GM21381 (cell line): ENCODE measurements around the gene PSMD9.
"Not testable (repeated sequence)": the region's sequence is repeated elsewhere in the genome, so short reads cannot be mapped to it uniquely, and the experiment has no call there.

Experiments
- ATAC-seq: cut with Tn5 transposase; IDR thresholded peaks from one replicate; pipeline ENCODE4 v1.9.1; 2021; ENCODE audit warnings: mild to moderate bottlenecking, moderate library complexity; ENCODE audit not compliant: unreplicated experiment

Gene PSMD9

GRCh38 chr12:121888478-121889273 is at the start of gene PSMD9:
PSMD9 (plus strand) TSS chr12:121888790; CDS start chr12:121888857, 67 bp downstream.
- peak; percentile 95 for ATAC-seq

GRCh38 chr12:121839106-121839992 is 49.2 kb upstream of the PSMD9 start:
- ATAC-seq: peak; percentile 96

- ATAC-seq: no peak
Measured at GRCh38 chr12:121839993-121840761, 48.4 kb upstream of the PSMD9 start.

GRCh38 chr12:121843236-121843982 is 45.2 kb upstream of the PSMD9 start:
- no peak for ATAC-seq

GRCh38 chr12:121845701-121846100 is 42.9 kb upstream of the PSMD9 start:
- no peak for ATAC-seq

GRCh38 chr12:121849211-121849610 is 39.4 kb upstream of the PSMD9 start:
- ATAC-seq: no peak

GRCh38 chr12:121849665-121850064 is 38.9 kb upstream of the PSMD9 start:
- ATAC-seq: no peak

- not testable (repeated sequence) for ATAC-seq
Measured at GRCh38 chr12:121852392-121852791, 36.2 kb upstream of the PSMD9 start.

GRCh38 chr12:121857322-121858246 is 31.0 kb upstream of the PSMD9 start:
- ATAC-seq: no peak

- no peak for ATAC-seq
Measured at GRCh38 chr12:121858318-121858661, 30.3 kb upstream of the PSMD9 start.

GRCh38 chr12:121858662-121859572 is 29.7 kb upstream of the PSMD9 start, which contains the start of gene HPD:
HPD (minus strand) TSS chr12:121858859; CDS start chr12:121858823, 36 bp downstream.
- no peak for ATAC-seq

- ATAC-seq: no peak
Measured at GRCh38 chr12:121860257-121860656, 28.3 kb upstream of the PSMD9 start.

GRCh38 chr12:121860699-121861098 is 27.9 kb upstream of the PSMD9 start:
- not testable (repeated sequence) for ATAC-seq

GRCh38 chr12:121861636-121862254 is 26.8 kb upstream of the PSMD9 start:
- ATAC-seq: no peak

GRCh38 chr12:121866331-121866730 is 22.3 kb upstream of the PSMD9 start:
- no peak for ATAC-seq

GRCh38 chr12:121869229-121869628 is 19.4 kb upstream of the PSMD9 start:
- not testable (repeated sequence) for ATAC-seq

- no peak for ATAC-seq
Measured at GRCh38 chr12:121871467-121871866, 17.1 kb upstream of the PSMD9 start.
